ENCODE results near the gene LRMDA. TPM values are rescaled to one million over a fixed set of nuclear protein-coding genes. Genes with fewer than 3 reads are reported as not detected.

LRMDA gene
- total and polyA plus RNA-seq, 12 donors: 30.7 to 132 (median 78.1) TPM

DNA sequence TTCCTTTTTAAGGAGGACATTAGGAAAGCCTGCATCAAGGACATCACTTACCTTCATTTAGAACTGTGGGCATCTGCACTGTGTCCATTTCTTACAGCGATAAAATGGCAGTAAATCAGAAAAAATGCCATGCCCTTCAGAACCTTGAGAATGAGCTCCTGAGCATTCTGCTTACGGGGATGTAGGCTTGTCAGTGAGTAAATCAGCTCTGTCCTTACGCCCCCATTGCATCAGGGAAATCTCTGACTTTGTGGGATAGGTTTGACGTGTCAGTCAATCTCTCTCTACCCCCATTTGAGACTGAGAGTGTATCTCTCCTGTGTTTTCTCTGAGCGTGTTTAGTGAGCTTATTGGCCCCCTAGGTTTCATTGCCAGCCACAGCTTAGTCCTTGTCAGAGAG, 837.1 kb downstream of the LRMDA start:
- 55 to 77% (median 67%) methylated on average over 5 of the region's 5 CpGs for WGBS, 4 donors
- no peaks in the 10 kb centered on the region for H3K4me1 ChIP-seq (replicated peaks in 1 of 2)
- H3K4me3 ChIP-seq: no peak overlapping the region
- DNase-seq: no peak
- H3K27ac ChIP-seq: no peak overlapping the region
- intact Hi-C loops (cut with DNase I): no loop called here
- H3K27me3 ChIP-seq: no peaks in the 10 kb centered on the region
- TF ChIP-seq, protein P1, sequence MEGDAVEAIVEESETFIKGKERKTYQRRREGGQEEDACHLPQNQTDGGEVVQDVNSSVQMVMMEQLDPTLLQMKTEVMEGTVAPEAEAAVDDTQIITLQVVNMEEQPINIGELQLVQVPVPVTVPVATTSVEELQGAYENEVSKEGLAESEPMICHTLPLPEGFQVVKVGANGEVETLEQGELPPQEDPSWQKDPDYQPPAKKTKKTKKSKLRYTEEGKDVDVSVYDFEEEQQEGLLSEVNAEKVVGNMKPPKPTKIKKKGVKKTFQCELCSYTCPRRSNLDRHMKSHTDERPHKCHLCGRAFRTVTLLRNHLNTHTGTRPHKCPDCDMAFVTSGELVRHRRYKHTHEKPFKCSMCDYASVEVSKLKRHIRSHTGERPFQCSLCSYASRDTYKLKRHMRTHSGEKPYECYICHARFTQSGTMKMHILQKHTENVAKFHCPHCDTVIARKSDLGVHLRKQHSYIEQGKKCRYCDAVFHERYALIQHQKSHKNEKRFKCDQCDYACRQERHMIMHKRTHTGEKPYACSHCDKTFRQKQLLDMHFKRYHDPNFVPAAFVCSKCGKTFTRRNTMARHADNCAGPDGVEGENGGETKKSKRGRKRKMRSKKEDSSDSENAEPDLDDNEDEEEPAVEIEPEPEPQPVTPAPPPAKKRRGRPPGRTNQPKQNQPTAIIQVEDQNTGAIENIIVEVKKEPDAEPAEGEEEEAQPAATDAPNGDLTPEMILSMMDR (IDR thresholded peaks at IDR 0.05): no peak
- TF ChIP-seq POLR2A (IDR thresholded peaks at IDR 0.05): no peak
- H3K9me3 ChIP-seq (replicated peaks in 1 of 3): no peaks in the 10 kb centered on the region
- no peaks in the 10 kb centered on the region for H3K36me3 ChIP-seq (replicated peaks in 1 of 2)

DNA sequence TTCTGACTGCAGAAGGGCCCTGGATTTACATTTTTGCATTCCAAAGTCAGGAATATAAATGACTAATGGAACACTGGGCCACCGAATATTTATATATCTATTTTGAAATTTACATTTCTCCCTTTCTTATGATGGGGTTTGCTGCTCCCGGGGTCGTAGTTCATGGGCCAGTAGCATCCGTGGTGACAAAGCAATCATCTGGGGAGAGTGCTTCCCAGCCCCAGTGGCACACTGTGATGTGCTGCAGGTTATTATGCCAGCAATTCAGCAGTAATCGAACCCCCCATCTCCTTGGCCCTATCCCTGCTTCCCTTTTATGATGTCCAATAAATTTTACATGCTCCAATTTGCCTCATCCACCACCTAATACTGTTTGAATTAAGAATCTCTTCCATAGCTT, 837.5 kb downstream of the LRMDA start:
- WGBS, 4 donors: 85 to 97% (median 87%) methylated on average over 5 of the region's 5 CpGs

GRCh38 chr10:76270464-76270863, 839.0 kb downstream of the LRMDA start:
- TF ChIP-seq, protein P1 (IDR thresholded peaks at IDR 0.05): no peak
- Histone ChIP-seq H3K4me3 (no peak overlapping the region), H3K36me3 (replicated peaks in 1 of 2) (no peaks in the 10 kb centered on the region), H3K4me1 (replicated peaks in 1 of 2) (no peaks in the 10 kb centered on the region), H3K9me3 (replicated peaks in 1 of 3) (peaks cover 0 to 7% (median 0%) of the 10 kb centered on the region in 3 donors), H3K27ac (no peak overlapping the region), H3K27me3 (no peaks in the 10 kb centered on the region)
- 79 to 89% (median 86%) methylated on average over 5 of the region's 5 CpGs for WGBS, 4 donors
- no peak for DNase-seq
- intact Hi-C loops (cut with DNase I): no loop called here

More for the DNA sequence above, 837.5 kb downstream of the LRMDA start:
- Histone ChIP-seq H3K4me3 (no peak overlapping the region), H3K27me3 (no peaks in the 10 kb centered on the region), H3K9me3 (replicated peaks in 1 of 3) (no peaks in the 10 kb centered on the region), H3K4me1 (replicated peaks in 1 of 2) (no peaks in the 10 kb centered on the region), H3K36me3 (replicated peaks in 1 of 2) (no peaks in the 10 kb centered on the region), H3K27ac (no peak overlapping the region)
- DNase-seq: no peak
- no peak for TF ChIP-seq POLR2A (IDR thresholded peaks at IDR 0.05)
- TF ChIP-seq, protein P1 (IDR thresholded peaks at IDR 0.05): no peak
- intact Hi-C loops (cut with DNase I): no loop called here

DNA sequence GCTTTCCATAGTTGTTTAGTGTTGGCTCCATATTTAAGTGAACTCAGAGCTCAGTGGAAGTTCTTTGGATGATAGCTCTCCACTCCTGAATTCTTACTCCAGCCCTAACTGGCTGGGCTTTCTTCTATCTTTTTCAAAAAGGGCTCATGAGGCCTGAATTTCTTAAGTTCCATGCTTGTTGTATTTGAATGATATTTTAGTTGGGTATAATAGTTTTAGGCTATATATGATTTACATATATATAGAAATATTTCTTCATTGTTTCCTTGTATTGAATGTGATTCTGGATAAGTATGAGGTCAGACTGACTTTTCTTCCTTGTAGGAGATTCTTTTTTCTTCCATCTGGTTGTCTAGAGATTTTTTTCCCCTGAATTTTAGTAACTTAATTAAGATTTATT, 843.5 kb downstream of the LRMDA start:
- intact Hi-C loops (cut with DNase I): no loop called here
- TF ChIP-seq POLR2A (IDR thresholded peaks at IDR 0.05): no peak
- TF ChIP-seq, protein P1 (IDR thresholded peaks at IDR 0.05): no peak

More for the DNA sequence above, 843.5 kb downstream of the LRMDA start:
- Histone ChIP-seq H3K27me3 (no peaks in the 10 kb centered on the region), H3K36me3 (replicated peaks in 1 of 2) (no peaks in the 10 kb centered on the region), H3K27ac (no peak overlapping the region), H3K4me1 (replicated peaks in 1 of 2) (peaks cover 0 to 9% of the 10 kb centered on the region in 2 donors), H3K9me3 (replicated peaks in 1 of 3) (peaks cover 0 to 7% (median 0%) of the 10 kb centered on the region in 3 donors), H3K4me3 (no peak overlapping the region)
- DNase-seq: no peak

Measured in adrenal gland (tissue), 12 donors.